DMS79 treated with DMSO at 0.1 percent for 48 hours (cell line): ENCODE data around the gene PTPRD.

ENCODE experiments used
- DNase-seq: peaks from one replicate; lab custom pipeline; 2025; lab: John Stamatoyannopoulos, UW

Gene PTPRD

GRCh38 chr9:8572209-8572608 lies 2040.6 kb downstream of the PTPRD start:
- DNase-seq = no peak

GRCh38 chr9:8571643-8572042 lies 2041.2 kb downstream of the PTPRD start:
- no peak for DNase-seq

DNA sequence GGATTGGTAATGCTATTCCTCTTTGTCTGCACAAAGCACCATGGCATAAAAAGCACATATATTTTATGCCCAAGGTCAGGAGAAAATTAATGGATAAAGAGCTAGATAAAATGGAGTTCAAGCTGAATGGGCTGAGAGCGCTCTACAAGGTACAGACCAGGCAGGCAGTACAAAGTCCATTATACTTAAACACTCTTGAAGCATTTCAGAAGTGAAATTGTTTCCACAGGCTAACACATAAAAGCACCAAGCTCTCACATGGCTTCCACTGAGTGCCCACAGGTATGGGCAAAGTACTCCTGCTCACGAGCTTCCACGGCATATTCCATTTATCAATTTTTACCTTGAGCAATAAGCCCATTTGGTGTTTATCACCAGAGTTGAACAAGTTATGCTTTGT lies 2042.0 kb downstream of the PTPRD start:
- no peak for DNase-seq

- DNase-seq = no peak
These were observed 2043.0 kb downstream of the PTPRD start for GRCh38 chr9:8569823-8570222.

DNA sequence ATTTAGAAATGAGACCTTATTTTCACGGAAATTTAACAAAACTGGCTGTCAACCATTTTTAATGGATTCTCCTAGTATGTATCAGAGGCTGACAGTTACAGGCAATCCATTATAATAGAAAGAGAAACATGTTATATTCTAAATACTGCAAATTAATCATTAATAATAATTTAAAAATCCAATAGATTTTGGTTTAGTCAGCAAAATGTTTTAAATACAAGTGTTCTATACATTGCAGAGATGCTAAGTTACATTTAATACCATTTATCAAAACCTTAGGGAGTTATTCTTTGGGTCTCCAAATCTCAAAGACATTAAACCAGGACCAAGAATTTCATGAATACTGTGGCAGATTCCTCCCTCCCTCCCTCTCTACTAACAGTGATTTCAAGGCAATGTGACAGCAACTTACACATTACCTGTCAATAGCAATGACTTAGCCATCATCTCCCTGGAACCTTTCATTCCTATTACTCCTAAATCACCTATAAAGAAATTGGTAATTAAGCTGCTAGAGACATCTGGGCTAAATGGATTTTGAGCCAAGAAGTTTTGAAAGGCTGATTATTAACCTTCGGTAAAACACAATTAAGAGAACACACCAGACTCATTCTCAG lies 2044.7 kb downstream of the PTPRD start:
- no peak for DNase-seq

DNA sequence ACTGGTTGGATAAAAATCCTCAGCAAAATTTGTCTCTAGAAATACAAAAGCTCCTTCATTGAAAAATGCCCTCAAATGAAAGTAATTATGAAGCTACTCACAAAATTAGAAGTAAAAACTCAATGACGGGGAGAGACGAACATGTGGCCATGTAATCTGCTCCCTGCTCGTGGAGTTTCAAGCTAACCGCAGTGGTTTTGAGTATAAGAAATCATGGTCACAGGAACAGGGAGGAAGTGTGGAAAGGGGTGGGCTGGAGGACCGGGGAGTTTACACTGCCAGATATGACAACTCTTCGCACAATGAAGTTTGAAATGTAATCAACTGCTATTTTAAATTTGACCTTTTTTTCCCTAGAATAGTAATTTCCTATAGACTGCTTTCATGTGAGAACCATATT lies 2047.8 kb downstream of the PTPRD start:
- no peak for DNase-seq

DNA sequence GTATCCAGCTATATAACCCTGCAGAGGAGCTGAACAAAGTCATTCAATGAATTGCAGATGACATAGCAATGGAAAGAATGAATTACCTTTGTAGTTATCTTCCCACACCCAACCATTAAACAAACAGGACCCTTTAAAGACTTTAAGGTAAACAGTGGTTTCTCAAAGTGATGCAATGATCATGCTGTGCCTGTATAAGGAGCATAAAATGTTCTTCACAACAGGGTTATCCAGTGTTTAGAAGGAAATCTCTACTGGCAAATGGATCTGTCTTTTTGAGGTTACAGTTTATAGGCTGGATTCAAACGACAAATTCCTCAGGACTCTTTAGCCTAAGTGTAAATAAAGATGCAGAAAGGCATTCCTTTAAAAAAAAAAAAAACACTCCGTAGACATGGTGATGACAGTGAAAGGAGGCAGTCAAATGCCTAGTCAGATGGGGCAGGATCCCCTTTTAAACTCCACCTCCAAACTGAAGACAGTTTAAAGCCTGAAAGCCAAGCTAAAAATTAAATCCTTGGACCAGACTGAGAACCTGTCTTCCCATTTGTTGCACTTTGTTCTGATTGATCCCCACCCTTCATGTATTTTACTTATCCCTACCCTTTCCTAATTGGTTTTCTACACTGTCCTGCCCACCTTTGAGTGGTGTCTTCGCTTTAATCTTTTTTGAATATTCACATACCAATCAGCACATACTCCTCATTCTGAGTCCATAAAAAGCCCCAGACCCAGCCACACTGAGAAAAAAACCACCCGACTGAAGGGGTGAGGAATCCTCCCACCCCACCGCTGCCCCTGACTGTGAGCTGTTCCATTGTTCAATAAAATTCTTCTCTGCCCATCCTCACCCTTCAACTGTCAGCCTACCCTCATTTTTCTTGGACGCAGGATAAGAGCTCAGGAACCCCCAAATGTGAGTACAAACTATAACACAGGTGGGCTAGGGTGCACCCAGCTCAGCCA lies 2052.0 kb downstream of the PTPRD start:
- DNase-seq = no peak

DNA sequence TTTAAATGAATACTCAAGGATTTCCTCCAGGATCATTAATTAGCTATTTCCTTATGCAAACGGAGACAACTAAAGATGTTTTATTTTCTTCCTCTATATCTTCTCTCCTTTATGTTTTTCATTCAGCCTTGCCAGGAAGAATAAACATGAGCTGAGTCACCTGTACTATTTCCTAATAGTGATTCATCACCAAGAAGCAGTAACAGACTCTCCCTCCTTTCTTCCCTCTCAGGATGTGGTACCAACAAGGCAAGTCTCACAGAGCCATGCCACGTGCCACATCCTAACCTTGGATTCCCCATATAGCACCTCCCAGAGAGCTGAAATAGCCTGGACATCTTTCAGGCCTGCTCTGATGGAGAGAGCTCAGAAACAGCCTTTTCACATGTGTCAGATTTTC lies 2054.6 kb downstream of the PTPRD start:
- no peak for DNase-seq

GRCh38 chr9:8555762-8556500 lies 2056.9 kb downstream of the PTPRD start:
- DNase-seq = no peak

GRCh38 chr9:8553444-8553843 lies 2059.4 kb downstream of the PTPRD start:
- no peak for DNase-seq

DNA sequence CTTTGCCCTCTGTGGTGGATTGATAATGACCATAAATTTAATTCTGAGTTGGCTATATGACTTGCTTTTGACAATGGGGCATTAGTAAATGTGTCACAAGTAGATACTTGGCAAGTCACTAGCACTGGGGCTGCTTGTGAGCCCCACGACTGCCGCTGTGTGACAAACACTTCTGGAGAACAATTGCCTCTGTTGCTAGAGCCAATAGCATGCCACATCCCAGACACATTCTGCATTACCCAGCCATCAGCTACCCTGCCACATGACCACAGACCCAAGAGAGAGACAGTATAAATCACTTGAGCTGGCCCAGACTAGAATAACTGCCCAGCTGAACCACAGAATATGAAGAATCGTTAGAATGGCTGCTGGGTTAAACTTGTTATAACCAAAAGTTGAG lies 2060.1 kb downstream of the PTPRD start:
- no peak for DNase-seq

DNA sequence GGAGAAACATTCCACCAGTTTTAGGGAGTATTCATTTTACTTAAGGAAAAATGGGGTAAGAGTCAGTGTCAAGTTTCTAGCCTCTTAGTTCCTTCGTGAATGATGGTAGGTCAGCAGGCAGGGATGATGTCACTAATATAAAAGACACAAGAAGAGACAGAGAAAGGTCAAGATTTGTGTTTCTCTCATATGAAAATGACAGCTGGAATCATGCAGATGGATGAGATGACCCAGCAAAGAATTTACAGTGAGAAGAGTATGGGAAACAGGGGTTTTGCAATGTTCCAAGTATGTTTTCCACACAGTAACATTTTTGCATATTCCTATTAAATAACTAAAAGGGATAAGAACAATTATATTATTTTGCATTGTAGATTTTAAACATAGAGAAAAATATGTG lies 2063.6 kb downstream of the PTPRD start:
- no peak for DNase-seq

DNA sequence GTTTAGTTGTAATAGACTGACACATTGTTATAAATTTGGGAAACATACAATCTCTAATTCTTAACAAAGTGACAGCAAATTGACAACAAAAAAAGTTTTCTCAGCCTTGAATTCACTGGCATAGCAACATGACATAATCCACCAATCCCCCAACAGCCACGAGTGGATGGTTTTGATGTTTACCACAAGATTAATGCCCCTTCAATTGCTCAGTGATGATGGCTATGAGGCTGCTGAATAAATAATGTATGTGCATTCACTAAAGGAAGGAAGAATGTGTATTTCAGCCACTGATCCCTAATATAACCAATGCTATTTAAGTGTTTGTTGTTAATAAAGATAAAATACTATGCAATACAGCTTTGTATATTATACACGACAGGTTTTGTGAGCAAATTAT lies 2069.6 kb downstream of the PTPRD start:
- no peak for DNase-seq

- DNase-seq = no peak
These were observed 2070.3 kb downstream of the PTPRD start for GRCh38 chr9:8542537-8542936.

DNA sequence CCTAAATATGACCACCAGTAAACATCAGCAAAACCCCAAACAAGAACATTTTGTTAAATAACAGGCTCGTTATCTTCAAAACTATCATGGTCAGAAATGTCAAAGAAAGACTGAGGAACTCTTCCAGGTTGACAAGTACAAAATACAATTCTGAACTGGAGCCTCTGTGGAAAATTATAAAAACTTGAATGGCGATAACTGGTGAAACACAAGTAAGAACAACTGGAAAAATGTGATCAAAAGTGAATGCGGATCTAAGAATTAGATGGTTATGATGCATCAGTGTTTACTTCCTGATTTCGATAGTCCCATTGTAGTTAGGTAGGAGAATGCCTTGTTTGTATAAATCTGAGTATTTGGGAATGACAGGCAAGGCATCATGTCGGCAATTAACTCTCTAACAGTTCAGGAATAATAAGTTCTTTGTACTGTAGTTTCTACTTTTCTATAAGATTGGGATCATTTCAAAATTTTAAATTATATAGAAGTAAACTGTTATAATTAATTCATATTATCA lies 2073.1 kb downstream of the PTPRD start:
- no peak for DNase-seq

DNA sequence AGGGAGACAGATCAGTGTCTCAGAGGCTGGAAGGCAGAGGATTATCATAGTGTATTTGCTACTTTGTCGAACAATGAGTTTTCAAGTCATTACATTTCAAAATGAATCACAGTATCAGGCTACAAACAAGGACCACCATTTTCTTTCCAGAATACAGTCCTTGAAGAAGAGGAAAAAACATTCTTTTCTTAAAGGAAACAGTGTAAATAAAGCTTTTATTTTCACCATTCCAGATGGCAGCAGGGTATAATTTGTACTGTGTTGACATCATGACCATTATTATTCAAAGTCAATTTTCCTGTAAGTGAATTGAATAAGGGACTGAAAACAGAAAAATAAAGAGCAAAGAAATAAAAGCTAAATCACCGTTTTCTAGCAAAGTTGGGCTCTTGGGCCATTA lies 2076.0 kb downstream of the PTPRD start:
- DNase-seq = no peak

GRCh38 chr9:8534828-8535227 lies 2078.0 kb downstream of the PTPRD start:
- no peak for DNase-seq

GRCh38 chr9:8533681-8534080 lies 2079.1 kb downstream of the PTPRD start:
- no peak for DNase-seq

GRCh38 chr9:8531826-8532415 lies 2080.9 kb downstream of the PTPRD start:
- no peak for DNase-seq

GRCh38 chr9:8521112-8521511 lies 2091.7 kb downstream of the PTPRD start:
- DNase-seq = no peak

- DNase-seq = no peak
These were observed 2097.1 kb downstream of the PTPRD start for GRCh38 chr9:8515748-8516147.

GRCh38 chr9:8514760-8515159 lies 2098.0 kb downstream of the PTPRD start:
- no peak for DNase-seq
